ENCODE measurements around the gene FGG.

The FGG gene

DNA sequence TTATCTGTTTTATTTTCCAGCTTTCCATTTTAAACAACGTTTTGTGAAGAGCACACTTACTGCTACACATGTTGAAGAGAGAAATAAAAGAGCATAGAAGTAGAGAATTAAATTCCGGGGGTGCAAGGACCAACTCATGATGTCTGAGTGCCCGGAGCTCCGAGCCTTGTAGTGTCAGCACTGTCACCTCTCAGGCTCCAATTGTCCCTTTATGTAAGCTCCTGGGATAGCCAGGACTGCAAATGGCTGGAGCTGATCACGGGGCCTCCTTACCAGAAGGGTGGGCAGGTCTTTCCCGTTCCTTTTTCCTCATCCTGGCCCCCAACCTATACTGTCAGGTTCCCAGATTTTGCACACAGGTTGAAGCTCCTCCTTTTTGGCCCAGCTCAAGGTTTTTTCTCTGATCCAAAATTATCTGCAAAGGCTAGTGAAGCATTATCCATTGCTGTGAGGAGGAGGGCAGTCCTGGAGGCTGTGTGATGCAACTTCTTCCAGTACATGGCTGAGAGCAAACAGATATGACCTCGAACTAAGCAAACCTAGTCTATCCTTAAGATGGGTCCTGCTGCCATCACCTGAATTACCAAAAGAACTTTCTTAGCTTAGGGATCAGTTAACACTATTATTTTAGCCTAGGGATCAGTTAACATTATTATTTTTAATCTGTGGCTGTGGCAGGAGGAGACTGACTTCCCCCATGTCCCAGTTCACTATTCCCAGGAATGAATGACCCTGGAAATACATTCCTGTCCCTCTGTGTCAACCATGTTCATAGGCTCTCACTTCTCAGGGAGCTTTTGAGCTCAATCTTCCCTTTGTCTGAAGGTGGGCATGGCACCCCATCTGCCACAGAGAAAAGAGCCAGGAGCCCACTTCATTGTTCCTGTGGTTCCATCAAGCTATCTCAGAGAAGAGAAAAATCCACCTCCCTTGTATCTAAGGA, at the start of gene FGG:
Gene FGG (minus strand): TSS at position 185 of the 943 bp plus-strand sequence. CDS start 47 bp downstream, at position 138.
- FAIRE-seq (no peak), DNase-seq (ENCODE audit: low spot score) (no peak)

DNA sequence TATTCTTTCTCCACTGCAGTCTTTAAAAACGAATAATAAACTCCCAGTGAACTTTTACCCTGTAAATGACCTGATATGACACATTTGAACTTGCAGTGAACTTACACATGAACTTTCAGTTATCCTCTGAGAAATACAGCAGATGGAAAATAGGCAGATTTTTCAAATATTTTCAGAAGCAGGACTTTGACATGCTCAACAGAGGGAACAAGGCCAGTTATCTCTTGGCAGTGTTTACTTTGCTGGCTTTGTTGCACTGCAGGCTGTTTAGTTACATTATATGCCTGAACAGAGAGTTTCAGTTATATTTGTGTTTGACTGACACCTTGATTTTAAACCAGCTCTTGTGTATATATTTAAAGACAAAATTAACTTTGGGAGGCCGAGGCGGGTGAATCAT, 47.6 kb upstream of the FGG start:
- FAIRE-seq (no peak), DNase-seq (ENCODE audit: low spot score) (no peak)

GRCh38 chr4:154658680-154659405, 46.4 kb upstream of the FGG start:
- FAIRE-seq (no peak), DNase-seq (ENCODE audit: low spot score) (no peak)

DNA sequence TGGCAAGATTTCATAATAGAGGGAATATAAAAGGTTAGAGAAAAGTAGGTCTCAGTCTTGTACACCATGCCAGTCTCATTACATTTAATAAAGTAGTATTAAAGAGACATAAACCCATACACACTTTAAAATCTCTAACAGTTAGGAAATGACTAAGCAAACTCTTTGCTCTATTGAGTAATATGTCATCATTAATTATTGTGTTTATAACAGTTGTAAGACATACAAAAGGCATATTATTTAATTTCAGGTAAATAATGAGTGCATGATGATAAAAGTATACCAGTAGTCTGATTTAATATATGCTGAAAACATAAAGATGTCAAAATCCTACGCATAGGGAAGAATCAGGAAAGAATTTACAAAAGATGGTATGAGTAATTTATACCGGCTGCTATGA, 31.0 kb upstream of the FGG start:
- DNase-seq (ENCODE audit: low spot score) (no peak), FAIRE-seq (no peak)

GRCh38 chr4:154642373-154643009, 30.0 kb upstream of the FGG start:
- FAIRE-seq, result no peak

GRCh38 chr4:154640999-154641398, 28.5 kb upstream of the FGG start:
- no peak for FAIRE-seq
- DNase-seq (ENCODE audit: low spot score), result no peak

More at GRCh38 chr4:154642373-154643009, 30.0 kb upstream of the FGG start:
- DNase-seq (ENCODE audit: low spot score), result no peak

DNA sequence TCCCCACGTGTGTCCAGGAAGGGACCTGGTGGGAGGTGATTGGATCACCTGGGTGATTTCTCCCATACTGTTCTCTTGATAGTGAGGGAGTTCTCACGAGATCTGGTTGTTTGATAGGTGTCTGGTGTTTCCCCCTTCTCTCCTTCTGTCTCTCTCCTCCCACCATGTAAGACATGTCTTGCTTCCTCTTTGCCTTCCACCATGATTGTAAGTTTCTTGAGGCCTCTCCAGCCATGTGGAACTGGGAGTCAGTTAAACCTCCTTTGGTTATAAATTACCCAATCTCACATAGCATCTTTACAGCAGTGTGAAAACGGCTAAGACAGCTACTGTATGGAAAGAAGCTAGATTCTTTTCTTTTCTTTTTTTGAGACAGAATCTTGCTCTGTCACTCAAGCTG, 21.6 kb upstream of the FGG start:
- DNase-seq (ENCODE audit: low spot score), result no peak
- no peak for FAIRE-seq

GRCh38 chr4:154631828-154632227, 19.4 kb upstream of the FGG start:
- DNase-seq (ENCODE audit: low spot score) (no peak), FAIRE-seq (no peak)

DNA sequence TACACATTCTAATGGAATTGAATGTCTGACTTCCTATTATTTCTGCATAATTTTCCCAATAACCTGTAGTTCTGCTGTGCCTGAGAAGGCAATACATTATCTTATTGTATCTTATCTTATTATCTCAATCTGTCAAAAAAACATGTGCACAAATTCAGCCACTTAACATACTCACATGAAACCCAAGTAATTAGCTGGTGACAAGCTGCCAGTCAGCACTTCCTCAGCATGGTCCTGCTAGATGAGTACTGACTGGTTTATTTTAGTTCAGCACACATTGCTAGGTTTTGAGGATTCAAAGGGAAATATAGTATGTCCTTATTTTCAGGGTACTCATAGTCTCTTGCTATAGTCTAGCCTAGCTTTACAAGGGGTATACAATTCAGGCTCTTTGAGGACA, 17.9 kb upstream of the FGG start:
- DNase-seq (ENCODE audit: low spot score) (no peak), FAIRE-seq (no peak)

- DNase-seq (ENCODE audit: low spot score), result no peak
Measured at GRCh38 chr4:154626793-154627484, 14.5 kb upstream of the FGG start.

GRCh38 chr4:154625971-154626370, 13.5 kb upstream of the FGG start:
- FAIRE-seq (no peak), DNase-seq (ENCODE audit: low spot score) (no peak)

More at GRCh38 chr4:154626793-154627484, 14.5 kb upstream of the FGG start:
- FAIRE-seq, result no peak

GRCh38 chr4:154623995-154624394, 11.5 kb upstream of the FGG start:
- no peak for DNase-seq (ENCODE audit: low spot score)
- no peak for FAIRE-seq

DNA sequence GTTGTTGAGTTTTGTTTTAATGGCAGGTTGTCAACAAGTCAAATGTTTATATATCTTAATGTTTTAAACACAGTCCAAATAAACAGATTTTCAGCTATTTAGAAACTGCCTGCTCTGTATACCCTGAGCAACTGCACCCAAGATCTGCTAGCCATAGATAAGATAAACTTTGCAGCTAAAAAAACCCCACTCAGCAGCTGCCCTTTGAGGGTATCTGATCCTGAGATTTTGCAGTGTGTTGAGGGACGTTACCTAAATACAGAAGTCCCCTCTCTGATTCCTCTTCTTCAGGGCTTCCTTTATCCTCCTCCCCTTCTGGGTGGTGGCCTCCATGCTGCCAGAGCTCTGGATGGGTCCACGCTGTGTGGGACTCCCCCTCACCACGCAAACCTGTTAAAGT, 11.0 kb upstream of the FGG start:
- DNase-seq (ENCODE audit: low spot score), result no peak
- FAIRE-seq, result no peak

DNA sequence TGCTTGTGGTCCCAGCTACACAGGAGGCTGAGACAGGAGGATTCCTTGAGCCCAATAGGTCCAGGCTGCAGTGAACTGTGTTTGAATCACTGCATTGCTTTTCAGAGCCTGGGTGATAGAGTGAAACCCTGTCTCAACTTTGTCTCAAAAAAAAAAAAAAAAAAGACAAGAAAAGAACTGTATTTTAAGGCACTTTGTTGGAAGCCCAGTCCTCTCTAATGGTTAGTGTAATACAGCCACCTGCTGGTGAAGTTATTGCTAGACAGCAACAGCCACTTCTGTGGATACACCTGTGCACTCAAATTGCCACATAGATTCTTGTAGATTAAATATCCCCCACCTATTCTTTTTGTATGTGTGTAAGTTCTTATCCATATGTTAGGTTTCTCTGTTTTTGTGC, 10.1 kb upstream of the FGG start:
- DNase-seq (ENCODE audit: low spot score) (peak; percentile 6), FAIRE-seq (no peak)

- DNase-seq (ENCODE audit: low spot score), result no peak
- FAIRE-seq, result no peak
Measured at GRCh38 chr4:154620111-154620510, 7.7 kb upstream of the FGG start.

DNA sequence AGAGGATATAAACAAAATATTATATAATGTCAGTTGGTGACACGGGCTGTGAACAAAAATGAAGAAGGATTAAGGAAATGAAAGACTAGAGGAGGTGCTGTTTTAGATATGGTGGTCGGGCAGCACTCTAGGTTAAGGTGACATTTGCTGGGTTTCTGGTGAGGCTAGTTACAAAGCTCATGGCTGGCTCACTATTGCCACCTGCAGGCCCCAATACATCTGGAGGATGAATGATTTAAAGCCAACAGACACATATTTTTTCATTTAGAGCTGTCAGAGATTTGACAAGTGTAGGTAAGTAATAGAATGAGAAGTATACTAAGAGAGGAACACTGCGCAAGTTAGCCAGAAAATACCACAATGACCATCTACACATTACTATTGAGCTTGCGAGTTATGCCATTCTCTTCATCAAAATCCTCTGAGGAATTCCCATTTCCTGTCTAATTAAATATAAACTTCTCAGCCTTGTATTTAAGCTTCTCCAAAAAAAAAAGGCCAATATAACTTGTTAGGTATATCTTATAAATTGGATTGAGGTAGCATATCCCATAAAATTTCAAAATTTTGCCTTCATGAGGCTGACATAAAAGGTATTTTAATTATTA, 6.4 kb upstream of the FGG start:
- no peak for FAIRE-seq
- DNase-seq (ENCODE audit: low spot score), result peak; percentile 10

DNA sequence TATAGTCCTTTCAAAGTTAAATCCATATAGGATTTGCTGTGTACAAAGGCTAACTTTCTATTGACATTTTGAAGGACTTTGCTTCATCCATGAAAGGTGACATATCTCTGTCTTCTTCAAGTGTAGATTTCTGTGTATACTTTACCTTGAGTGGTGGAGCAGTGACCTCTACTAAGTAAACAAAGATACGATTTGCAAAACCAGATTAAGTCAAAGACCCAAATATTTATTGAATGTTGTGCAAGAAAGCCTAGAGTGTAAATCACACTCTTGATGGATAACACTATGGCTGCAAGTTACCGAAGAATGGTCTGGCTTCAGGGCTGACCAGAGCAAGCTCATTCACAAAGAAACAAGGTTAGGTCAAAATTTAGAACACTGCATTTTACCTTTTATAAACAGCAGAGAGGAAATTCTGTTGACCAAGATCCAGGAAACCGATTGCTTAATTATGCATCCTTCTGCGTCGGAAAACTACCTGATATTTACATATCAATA, 5.4 kb upstream of the FGG start:
- DNase-seq (ENCODE audit: low spot score) (no peak), FAIRE-seq (no peak)

DNA sequence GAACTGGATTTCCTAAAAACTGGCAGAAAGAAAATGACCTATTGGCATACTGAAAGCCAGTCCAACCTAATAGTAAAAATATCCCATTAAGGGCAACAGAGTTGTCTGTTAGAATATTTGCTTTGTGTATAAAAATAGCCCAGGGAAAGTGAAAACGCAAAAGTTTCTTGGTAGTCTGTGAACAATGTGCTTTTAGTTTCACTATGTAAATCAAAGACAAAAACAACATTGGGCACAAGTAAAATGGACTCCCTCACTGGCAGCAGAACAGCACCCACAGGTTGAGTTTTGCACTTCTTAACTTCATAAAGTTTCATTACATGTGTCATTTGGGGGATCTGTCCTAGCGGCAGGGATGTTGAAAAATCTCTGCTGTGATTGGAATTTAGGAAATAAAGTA, 4.3 kb upstream of the FGG start:
- no peak for FAIRE-seq
- DNase-seq (ENCODE audit: low spot score), result no peak

GRCh38 chr4:154616287-154616686, 3.8 kb upstream of the FGG start:
- DNase-seq (ENCODE audit: low spot score), result no peak
- FAIRE-seq, result no peak

DNA sequence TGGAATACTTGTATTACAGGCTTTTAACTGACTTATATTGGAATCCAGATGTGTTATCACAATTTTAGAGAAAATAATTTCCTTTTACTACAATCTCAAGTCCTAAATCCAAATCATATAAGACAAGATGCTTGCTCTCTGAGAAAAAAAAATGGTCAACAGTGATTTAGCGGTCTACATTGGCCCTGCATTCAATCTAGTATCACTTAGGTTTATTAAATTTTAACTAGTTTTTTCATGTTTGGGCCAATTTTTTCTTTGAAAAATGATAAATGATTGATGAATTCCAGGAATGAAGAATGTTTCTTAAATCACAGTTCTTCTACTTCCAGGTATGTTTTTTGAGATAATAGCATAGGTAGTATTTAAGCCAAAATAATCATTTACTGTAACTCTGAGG, 2.8 kb upstream of the FGG start:
- FAIRE-seq (no peak), DNase-seq (ENCODE audit: low spot score) (no peak)

DNA sequence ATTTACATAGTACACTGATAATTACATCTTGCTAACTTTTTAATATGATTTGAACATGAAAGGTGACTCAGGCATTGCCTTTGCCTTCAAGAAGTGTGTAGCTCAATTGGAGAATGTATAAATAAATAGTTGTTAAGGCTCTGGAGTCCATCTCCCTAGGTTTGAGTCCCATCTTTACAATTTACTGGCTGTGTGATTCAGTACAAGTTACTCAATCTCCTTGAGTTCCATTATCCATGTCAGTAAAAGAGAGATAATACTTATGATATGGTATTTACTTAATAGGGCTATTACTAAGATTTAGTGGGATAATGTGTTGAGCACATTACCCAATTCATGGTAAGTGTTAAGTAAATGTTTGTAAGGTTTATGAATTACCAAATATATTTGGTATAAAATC, 1.9 kb upstream of the FGG start:
- no peak for DNase-seq (ENCODE audit: low spot score)
- FAIRE-seq, result no peak
